Stimulated activated CD4-positive, alpha-beta T cell treated with anti-CD3 and anti-CD28 coated beads, Interleukin-4, amount 100 ng/mL, for 48 hours (primary cell): ENCODE results near the gene INSYN1.
"Not testable (repeated sequence)": the region's sequence is repeated elsewhere in the genome, so short reads cannot be mapped to it uniquely, and the experiment has no call there.

Source experiments
- DNase-seq, 2 donors: peaks; one replicate each; pipeline ENCODE4 v3.0.0-alpha.2; 2020; ENCODE audit warnings: low read depth in 2 of 2

INSYN1 gene, protein sequence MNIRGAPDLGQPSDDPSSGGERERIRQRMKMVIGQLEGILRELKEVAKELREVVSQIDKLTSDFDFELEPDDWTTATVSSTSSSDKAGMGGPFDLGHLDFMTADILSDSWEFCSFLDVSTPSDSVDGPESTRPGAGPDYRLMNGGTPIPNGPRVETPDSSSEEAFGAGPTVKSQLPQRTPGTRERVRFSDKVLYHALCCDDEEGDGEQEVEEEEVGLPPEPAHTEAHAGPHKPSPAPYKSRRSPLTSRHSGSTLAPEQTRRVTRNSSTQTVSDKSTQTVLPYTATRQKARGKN

GRCh38 chr15:73753250-73754130 lies at the start of gene INSYN1:
INSYN1 (minus strand) TSS chr15:73753351; CDS start chr15:73751130, 2,221 bp downstream.
- no peak for DNase-seq

- no peak for DNase-seq
Observed at GRCh38 chr15:73802431-73803041, 49.4 kb upstream of the INSYN1 start.

DNA sequence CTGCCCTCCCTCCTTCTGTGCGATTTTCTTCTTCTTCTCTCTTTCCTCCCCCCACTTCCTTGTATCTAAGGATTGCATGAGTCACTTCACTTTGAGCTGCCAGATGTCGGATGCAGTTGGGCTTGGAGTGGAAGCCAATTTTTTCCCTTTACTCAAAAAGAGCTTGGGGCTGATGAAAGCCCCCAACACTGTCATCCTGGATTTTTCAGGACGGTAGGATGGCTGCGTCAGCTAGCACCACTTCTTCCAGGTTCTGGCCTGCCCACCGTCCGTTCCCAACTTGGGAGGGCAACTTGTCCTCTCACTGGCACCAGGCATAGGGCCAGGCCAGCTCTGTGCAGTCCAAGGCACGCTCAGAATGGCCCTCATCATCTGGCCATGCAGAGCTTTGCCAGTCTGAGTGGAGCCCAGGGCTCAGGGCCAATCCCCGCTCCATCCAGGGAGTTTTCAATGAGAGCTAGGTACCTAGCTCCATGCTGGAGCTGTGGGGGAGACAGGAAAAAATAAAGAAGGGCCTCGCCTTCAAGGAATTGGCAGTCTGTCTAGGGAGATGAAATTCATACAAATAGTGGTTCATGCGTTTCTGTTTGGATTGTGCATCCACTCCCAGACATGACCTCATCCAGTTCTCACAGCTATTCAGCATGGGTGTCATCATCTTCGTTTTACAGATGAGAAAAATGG lies 47.7 kb upstream of the INSYN1 start:
- no peak for DNase-seq

GRCh38 chr15:73799466-73799865 lies 46.3 kb upstream of the INSYN1 start:
- no peak for DNase-seq

DNA sequence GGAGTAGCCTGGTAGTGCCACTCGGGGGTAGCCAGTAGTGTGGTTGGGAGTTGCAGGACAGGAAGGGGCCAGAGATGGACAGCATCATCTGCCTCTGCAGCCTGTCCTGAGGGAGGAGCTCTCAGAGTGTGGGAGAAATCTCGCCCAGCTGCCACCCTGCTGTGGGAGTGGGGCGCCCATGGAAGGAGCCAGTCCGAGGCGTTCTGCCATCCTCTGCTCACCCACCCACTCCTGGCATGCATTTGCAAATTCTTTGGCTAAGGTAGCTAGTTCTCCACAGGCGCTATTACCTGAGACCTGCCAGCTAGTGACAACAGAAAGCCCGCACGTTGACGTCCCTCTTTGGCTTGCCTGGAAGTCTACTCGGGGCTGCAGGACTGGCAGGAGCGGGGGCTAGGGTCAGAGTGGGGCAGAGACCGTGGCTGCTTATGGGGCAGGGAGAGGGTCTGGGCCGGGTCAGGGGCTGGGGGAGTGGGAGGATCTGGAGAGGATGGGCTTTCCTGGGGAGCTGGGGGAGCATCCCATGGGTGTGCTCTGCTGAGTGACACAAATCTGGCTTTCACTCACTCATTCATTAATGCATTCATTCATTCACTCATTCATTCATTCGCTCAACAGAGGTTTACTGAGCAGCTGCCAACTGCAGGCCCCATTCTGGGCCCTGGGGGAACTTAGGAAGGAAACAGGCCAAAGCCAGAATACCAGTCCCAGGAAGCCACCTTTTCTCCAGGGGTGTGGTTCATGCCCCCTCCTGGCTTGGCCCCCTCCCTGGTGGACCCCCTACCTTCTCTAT lies 44.4 kb upstream of the INSYN1 start:
- no peak for DNase-seq

DNA sequence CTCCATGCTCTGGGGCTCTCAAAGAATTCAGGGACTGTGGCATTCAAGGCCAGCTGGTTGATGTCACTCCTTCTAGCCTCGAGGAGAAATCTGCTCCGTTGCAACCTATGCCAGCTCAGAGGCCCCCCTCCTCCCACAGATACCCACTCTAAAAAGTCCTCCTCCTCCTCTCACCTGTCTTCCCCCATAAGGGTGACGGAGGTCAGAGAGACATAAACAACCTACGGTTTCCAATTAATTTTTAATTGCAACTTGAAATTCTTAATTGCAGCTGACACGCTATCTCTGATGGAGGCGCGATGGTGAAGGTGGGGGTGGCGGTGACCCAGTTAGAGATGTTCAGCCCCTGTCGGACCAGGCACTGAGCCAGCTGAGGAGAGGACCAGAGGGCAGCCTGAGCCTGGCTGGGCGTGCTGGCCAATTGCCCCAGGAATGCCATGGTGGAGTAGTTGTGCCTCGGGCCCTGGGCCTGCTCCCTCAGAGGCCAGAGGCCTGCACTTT lies 43.2 kb upstream of the INSYN1 start:
- no peak for DNase-seq

- DNase-seq: no peak
Observed at GRCh38 chr15:73794443-73795133, 41.4 kb upstream of the INSYN1 start.

DNA sequence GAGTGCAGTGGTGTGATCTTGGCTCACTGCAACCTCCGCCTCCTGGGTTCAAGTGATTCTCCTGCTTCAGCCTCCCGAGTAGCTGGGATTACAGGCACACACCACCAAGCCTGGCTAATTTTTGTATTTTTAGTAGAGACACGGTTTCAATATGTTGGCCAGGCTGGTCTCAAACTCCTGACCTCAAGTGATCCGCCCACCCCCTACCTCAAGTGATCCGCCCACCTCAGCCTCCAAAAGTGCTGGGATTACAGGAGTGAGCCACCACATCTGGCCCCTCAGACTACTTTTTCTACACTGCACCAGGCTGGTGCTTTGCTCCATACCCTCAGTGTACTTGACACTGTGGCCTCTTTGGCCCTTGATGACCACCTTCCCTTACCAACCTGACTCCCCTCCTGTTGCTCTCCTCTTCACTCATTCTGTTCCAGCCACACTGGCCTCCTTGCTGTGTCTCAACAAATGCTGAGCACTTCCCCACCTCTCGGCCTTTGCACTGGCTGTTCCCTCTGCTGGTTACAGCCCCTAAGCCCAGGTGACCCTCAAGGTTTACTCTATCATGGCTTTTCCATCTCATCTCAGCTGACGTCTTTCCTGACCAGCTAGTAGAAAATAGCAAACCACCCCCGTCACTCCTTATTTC lies 39.9 kb upstream of the INSYN1 start:
- DNase-seq: not testable (repeated sequence)

GRCh38 chr15:73792415-73792814 lies 39.3 kb upstream of the INSYN1 start:
- no peak for DNase-seq

- no peak for DNase-seq
Observed at GRCh38 chr15:73789521-73790240, 36.5 kb upstream of the INSYN1 start.

- no peak for DNase-seq
Observed at GRCh38 chr15:73787621-73788020, 34.5 kb upstream of the INSYN1 start.

- DNase-seq: no peak
Observed at GRCh38 chr15:73786538-73786937, 33.4 kb upstream of the INSYN1 start.

GRCh38 chr15:73785256-73786014 lies 32.3 kb upstream of the INSYN1 start:
- not testable (repeated sequence) for DNase-seq

DNA sequence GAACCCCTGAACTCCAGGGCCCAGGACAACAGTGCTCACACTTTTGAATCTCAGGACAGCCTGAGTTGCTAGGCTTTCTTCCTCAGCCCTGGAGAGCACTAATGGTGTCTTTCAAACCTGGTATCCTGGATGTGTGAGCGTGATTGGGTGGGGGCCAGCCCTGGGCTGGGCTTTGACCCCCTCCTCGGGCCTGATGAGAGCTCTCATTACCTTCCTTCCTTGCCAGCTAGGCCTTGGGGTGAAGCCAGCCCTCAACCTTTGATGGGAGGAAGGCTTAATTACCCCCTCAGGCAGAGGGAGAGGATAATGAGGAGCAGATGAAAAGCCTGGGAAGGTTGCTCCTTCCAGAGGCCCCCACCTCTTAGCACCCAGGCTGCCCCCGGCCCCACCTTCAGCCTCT lies 31.1 kb upstream of the INSYN1 start:
- DNase-seq: no peak

DNA sequence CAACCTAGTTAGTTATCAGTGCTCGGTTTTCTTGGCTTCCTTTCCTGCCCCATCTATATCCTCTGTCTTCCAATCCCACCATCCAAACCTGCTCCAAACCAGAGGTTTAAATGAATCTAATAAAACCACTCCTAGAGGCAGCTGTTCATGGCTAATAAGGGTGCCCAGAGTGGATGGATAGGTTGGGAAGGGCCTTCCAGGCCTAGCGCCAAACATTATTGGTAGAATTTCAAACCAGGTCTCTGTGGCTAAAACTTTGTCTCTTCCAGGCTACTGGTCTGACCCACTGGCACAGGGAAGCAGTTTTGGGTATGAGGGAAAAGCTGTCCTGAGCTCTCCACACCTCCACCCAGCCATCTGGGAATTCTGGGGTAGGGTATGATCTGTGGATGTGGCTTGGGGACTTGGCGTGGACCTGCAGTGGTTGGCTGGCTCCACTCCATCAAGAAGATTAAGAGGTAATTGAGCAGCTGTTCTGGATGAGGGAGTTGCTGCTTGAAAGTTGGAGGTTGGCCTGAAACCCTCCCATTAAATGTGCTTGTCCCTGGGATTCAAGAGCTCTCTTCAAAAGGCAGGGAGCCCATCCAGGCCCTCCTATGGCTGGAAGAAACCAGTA lies 29.3 kb upstream of the INSYN1 start:
- no peak for DNase-seq

DNA sequence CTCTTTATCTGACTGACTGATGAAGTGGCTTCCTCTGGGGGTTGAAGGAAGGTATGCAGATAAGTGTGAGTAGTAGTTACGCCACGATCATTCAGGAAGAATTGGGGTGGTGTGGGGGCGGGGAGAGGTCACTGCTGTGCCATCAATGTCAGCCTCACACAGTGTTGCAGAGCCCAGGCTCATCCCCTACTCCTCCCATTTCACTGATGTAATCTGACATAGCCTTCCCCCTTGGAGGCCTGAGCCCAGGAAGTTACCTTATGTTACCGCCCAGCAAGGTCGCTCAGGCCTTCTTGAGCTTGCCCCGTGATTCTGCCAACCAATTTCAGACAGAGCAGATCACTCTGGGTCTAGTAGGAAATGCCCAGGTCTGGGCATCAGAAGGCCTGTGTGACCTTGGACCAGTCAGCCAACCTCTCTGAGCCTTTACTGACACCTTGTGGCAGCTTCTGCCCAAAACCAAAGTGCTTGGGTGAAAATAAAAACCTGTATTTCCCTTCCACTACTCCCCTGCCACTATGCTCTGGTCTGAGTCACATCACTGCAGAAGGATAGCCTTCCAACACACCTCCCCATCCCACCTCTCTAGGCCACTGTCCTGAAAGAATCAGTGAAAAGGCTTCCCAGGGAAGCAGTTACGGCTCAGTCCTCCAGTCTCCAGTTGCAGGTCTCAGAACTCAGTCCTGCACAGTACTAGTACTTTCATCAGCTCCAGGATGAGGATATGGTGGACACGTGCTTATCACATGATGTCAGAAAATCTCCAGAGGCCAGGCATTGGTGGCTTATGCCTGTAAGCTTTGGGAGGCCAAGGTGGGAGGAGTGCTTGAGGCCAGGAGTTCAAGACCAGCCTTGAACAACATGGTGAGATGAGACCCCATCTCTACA lies 28.1 kb upstream of the INSYN1 start:
- DNase-seq: no peak

DNA sequence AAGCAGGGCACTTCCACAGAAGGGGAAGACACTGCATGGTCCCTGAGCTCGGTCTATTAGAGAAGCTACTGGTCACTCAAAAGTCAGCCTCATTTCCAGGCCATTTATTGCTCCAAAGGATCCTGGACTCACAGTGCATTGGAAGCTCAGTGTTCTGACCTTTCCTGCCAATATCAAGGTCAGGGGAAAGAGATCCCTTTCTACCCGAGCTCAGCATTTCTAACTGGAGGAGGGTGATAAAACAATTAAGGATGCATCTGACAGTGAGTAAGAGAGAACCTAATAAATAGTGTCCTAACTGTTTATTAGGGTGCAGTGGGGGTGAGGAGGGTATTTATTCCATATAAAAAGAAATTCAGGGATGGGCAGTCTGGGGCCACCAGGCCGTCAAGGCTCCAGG lies 26.8 kb upstream of the INSYN1 start:
- DNase-seq: no peak
